OCI-LY7 (cell line): Measurements from ENCODE around the gene TPGS1. TPM values are rescaled to one million over a fixed set of nuclear protein-coding genes. Genes with fewer than 3 reads are reported as not detected.

ENCODE experiments used
- BruUV-seq: library from RNA; stranded (reverse); fragments of 400-500 nt; replicated peaks from 2 replicates; lab custom pipeline; 2021; lab: Mats Ljungman, UMichigan
- CTCF ChIA-PET: fragments of 300-600 bp; sonication (Branson Sonifier 250); formaldehyde crosslinking; loops from one replicate; lab custom pipeline; 2022; ENCODE audit warnings: antibody characterized with exemption; ENCODE audit not compliant: unreplicated experiment; lab: Charles Lee
- POLR2A ChIA-PET: fragments of 300-600 bp; sonication (Branson Sonifier 250); formaldehyde crosslinking; loops from one replicate; lab custom pipeline; 2022; ENCODE audit warnings: antibody characterized with exemption; lab: Charles Lee
- DNase-seq: peaks from one replicate; pipeline ENCODE4 v3.0.0-alpha.2; 2015; ENCODE audit warnings: low spot score
- H2AFZ ChIP-seq: fragments of 200-600 bp; sonication (generic), shearing (Covaris generic); 2 replicates; pipeline ENCODE4 v1.6.1; 2014; ENCODE audit warnings: mild to moderate bottlenecking, antibody characterized with exemption, low read length, moderate library complexity
- H3K27ac ChIP-seq: fragments of 200-600 bp; sonication (generic); 2 replicates; pipeline ENCODE4 v1.5.1; 2014; ENCODE audit warnings: mixed run types, low read depth, mild to moderate bottlenecking, moderate library complexity, low read length, inconsistent platforms; ENCODE audit not compliant: poor library complexity, severe bottlenecking
- H3K36me3 ChIP-seq: fragments of 200-600 bp; sonication (generic); 2 replicates; pipeline ENCODE4 v1.6.1; 2014; ENCODE audit warnings: mild to moderate bottlenecking, antibody characterized with exemption, low read length, moderate library complexity, mixed read lengths; ENCODE audit not compliant: insufficient read depth
- H3K4me1 ChIP-seq: fragments of 200-600 bp; sonication (generic); 2 replicates; pipeline ENCODE4 v1.5.1; 2014; ENCODE audit warnings: mild to moderate bottlenecking, low read length; ENCODE audit not compliant: insufficient read depth, poor library complexity, severe bottlenecking
- H3K4me2 ChIP-seq: fragments of 200-600 bp; sonication (generic); 2 replicates; pipeline ENCODE4 v1.6.1; 2014; ENCODE audit warnings: mild to moderate bottlenecking, low read length
- H3K4me3 ChIP-seq: fragments of 200-600 bp; sonication (generic); 2 replicates; pipeline ENCODE4 v1.5.1; 2014; ENCODE audit warnings: mild to moderate bottlenecking, low read depth, low read length; ENCODE audit not compliant: poor library complexity, severe bottlenecking
- H3K79me2 ChIP-seq: fragments of 200-600 bp; sonication (generic); 2 replicates; pipeline ENCODE4 v1.6.1; 2016; ENCODE audit warnings: low read depth, mild to moderate bottlenecking, low read length, moderate library complexity, mixed read lengths; ENCODE audit not compliant: insufficient read depth
- H3K9me2 ChIP-seq: fragments of 200-600 bp; sonication (generic); 2 replicates; pipeline ENCODE4 v1.6.1; 2016; ENCODE audit warnings: mild to moderate bottlenecking, low read length, mixed read lengths; ENCODE audit not compliant: insufficient read depth
- H3K9me3 ChIP-seq: fragments of 200-600 bp; sonication (generic); 2 replicates; pipeline ENCODE4 v1.6.1; 2014; ENCODE audit warnings: mild to moderate bottlenecking, mixed run types, low read length, mixed read lengths
- H4K20me1 ChIP-seq: fragments of 200-600 bp; sonication (generic); 2 replicates; pipeline ENCODE4 v1.6.1; 2014; ENCODE audit warnings: mild to moderate bottlenecking, antibody characterized with exemption, low read length, moderate library complexity, mixed read lengths; ENCODE audit not compliant: insufficient read depth
- EZH2phosphoT487 ChIP-seq: fragments of 200-600 bp; sonication (generic); IDR thresholded peaks from 2 replicates; pipeline ENCODE4 v1.6.1; 2018; ENCODE audit warnings: low read depth, borderline replicate concordance, mild to moderate bottlenecking, mixed run types, antibody characterized with exemption, low read length, moderate library complexity, mixed read lengths
- intact Hi-C: fragments of 100-400 bp; cut with micrococcal nuclease; formaldehyde crosslinking; loops from one replicate; pipeline ENCODE4 v1.10.0; 2022; ENCODE audit not compliant: unreplicated experiment
- total RNA-seq, 2 experiments: library from RNA; depleted of rRNA in 1 of 2; stranded (reverse); fragments of >200 nt in 1 of 2; shearing (Covaris generic) in 1 of 2; gene quantifications; 2 replicates each; pipeline ENCODE4 v1.2.3, GENCODE V29; 2014 to 2022
- TF ChIP-seq, protein P1 (sequence below): fragments of 200-600 bp; sonication (generic); conservative IDR thresholded peaks from 2 replicates; pipeline ENCODE4 v1.5.1; 2014; ENCODE audit warnings: mild to moderate bottlenecking, antibody characterized with exemption, low read length, moderate library complexity, mixed read lengths

TPGS1 gene
- total RNA-seq, 2 experiments from 2014 or later, result 24.4 to 25.6 TPM

DNA sequence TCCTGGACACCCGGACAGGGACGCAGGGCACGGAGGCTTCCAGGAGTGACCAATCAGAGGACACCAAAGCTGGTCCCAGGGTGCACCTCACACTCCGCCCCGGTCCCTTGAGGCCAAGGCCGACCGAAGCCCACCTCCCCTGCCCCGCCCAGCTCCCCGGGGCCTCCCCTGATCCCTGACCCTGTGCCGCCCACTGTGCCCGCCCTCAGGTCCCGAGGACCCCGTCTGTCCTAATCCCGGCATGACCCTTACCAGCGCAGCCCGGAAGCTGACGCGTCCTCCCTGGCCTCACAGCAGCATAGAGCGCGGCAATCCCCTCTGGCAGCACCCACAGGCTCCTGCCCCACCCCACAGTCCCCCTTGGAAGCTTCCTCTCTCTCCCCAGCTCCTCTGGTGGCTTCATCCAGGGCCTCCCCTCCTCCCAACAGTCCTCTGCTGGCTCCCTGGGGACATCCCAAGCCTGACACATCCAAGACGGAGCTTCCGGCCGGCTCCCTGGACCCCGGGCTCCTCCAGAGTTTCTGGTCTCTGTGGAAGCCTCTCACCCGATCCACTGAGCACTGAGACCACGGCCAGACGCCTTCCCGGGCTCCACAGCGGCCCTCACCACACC is 16.9 kb downstream of the TPGS1 start:
- DNase-seq, result no peak
- Histone ChIP-seq H3K4me3 (no peak overlapping the region), H3K4me1 (no peaks in the 10 kb centered on the region), H3K9me2 (no peaks in the 10 kb centered on the region), H3K27ac (no peak overlapping the region), H4K20me1 (no peaks in the 10 kb centered on the region), H3K36me3 (no peaks in the 10 kb centered on the region), H2AFZ (no peak overlapping the region), H3K9me3 (no peaks in the 10 kb centered on the region), H3K4me2 (no peak overlapping the region), H3K79me2 (no peaks in the 10 kb centered on the region)
- intact Hi-C loops, result no loop called here
- ChIA-PET POLR2A (no interaction called here), CTCF (no interaction called here)
- BruUV-seq, result no TSS peak
- TF ChIP-seq, protein P1, sequence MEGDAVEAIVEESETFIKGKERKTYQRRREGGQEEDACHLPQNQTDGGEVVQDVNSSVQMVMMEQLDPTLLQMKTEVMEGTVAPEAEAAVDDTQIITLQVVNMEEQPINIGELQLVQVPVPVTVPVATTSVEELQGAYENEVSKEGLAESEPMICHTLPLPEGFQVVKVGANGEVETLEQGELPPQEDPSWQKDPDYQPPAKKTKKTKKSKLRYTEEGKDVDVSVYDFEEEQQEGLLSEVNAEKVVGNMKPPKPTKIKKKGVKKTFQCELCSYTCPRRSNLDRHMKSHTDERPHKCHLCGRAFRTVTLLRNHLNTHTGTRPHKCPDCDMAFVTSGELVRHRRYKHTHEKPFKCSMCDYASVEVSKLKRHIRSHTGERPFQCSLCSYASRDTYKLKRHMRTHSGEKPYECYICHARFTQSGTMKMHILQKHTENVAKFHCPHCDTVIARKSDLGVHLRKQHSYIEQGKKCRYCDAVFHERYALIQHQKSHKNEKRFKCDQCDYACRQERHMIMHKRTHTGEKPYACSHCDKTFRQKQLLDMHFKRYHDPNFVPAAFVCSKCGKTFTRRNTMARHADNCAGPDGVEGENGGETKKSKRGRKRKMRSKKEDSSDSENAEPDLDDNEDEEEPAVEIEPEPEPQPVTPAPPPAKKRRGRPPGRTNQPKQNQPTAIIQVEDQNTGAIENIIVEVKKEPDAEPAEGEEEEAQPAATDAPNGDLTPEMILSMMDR, result no peak
- no peak for TF ChIP-seq EZH2phosphoT487

DNA sequence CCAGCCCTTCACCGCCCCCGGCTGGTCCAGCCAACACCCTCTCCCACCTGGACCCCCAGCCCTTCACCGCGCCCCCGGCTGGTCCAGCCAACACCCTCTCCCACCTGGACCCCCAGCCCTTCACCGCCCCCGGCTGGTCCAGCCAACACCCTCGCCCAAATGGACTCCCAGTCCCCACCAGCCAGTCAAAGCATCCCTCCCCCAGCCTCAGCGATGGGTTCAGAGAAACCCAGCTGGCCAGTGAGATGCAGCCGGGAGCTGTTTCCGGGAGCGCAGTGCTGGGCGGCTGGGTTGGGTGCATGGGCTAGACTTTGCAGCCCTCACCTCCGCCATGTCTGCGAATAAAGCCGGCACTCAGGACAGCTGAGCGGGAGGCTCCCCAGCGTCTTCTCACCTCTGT is 17.7 kb downstream of the TPGS1 start:
- Histone ChIP-seq H2AFZ (no peak overlapping the region), H4K20me1 (no peaks in the 10 kb centered on the region), H3K9me3 (no peaks in the 10 kb centered on the region), H3K4me1 (no peaks in the 10 kb centered on the region), H3K27ac (no peak overlapping the region), H3K4me3 (no peak overlapping the region), H3K79me2 (no peaks in the 10 kb centered on the region), H3K36me3 (no peaks in the 10 kb centered on the region), H3K9me2 (no peaks in the 10 kb centered on the region), H3K4me2 (no peak overlapping the region)
- DNase-seq, result no peak
- CTCF ChIA-PET, result no interaction called here
- POLR2A ChIA-PET, result no interaction called here
- intact Hi-C loops, result no loop called here
- no peak for TF ChIP-seq EZH2phosphoT487
- TF ChIP-seq, protein P1, result no peak
- BruUV-seq, result no TSS peak

DNA sequence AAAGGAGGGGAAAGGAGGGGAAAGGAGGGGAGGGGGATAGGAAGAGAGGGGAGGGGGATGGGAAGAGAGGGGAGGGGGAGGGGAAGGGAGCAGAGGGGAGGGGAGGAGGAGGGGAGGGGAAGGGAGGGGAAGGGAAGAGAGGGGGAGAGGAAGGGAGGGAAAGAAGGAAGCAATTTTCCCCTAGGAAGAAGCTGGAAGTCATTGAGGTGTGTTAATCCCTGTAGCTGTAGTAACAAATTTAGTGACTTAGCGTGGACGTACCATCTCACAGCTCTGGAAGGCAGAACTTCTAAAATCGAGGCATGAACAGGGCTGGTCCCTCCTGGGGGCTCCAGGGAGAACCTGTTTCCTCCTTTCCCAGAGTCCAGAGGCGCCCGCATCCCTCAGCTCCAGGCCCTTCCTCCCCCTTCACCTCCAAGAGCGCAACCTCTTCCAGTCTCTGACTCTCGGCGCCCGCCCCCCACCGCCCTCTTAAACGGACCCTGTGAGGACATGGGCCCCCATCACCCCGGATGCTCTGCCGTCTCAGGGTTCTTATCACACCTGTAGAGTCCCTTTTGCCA is 18.6 kb downstream of the TPGS1 start:
- TF ChIP-seq EZH2phosphoT487, result no peak
- TF ChIP-seq, protein P1, result no peak
- H3K9me3 ChIP-seq, result no peaks in the 10 kb centered on the region
- H3K4me2 ChIP-seq, result no peak overlapping the region
- BruUV-seq, result no TSS peak
- no peak overlapping the region for H3K27ac ChIP-seq
- H3K4me1 ChIP-seq, result peaks cover 5% of the 10 kb centered on the region
- H4K20me1 ChIP-seq, result no peaks in the 10 kb centered on the region
- no peaks in the 10 kb centered on the region for H3K9me2 ChIP-seq
- ChIA-PET CTCF (no interaction called here), POLR2A (interaction anchor here (0.6 kb wide), 1 partner anchor 19 kb away, joined by 4 read pairs; no protein-coding TSS in a partner anchor)
- H3K4me3 ChIP-seq, result no peak overlapping the region
- DNase-seq, result no peak
- H3K79me2 ChIP-seq, result no peaks in the 10 kb centered on the region
- intact Hi-C loops, result no loop called here
- H2AFZ ChIP-seq, result no peak overlapping the region
- H3K36me3 ChIP-seq, result no peaks in the 10 kb centered on the region
